H1 (cell line): ENCODE data around the gene AGAP1. TPM values are rescaled to one million over a fixed set of nuclear protein-coding genes. Genes with fewer than 3 reads are reported as not detected.

ENCODE experiments used
- BRCA1 ChIP-seq: IDR thresholded peaks from 2 replicates; pipeline ENCODE4 v1.6.1; 2012; ENCODE audit warnings: low read depth, low read length, improper control_type of control experiment
- KDM5A ChIP-seq: fragments of 200-600 bp; IDR thresholded peaks from 2 replicates; pipeline ENCODE4 v1.7.1; 2012; ENCODE audit warnings: mild to moderate bottlenecking, low read length, inconsistent platforms, mixed read lengths
- RBBP5 ChIP-seq: IDR thresholded peaks from 2 replicates; pipeline ENCODE4 v1.7.1; 2012; ENCODE audit warnings: low read depth, mild to moderate bottlenecking, inconsistent platforms, low read length, moderate library complexity, borderline replicate concordance
- polyA plus RNA-seq, 7 experiments: library from polyadenylated mRNA; depleted of rRNA in 3 of 7; stranded (reverse) in 5 of 7; unstranded in 2 of 7; fragments of >200 nt in 5 of 7; fragments of 200-250 nt in 2 of 7; gene quantifications; 1 replicate in 5 of 7; 2 replicates in 1 of 7; 4 replicates in 1 of 7; pipeline versions ENCODE4 v1.2.1 to v1.2.3, GENCODE V29; 2011 to 2013; ENCODE audit warnings: missing spikeins in 2 of 7, mixed read lengths in 2 of 7
- total RNA-seq: library from RNA; stranded (reverse); fragmentation: NEBNext Ultra II Directional; extraction: Animal tissue kit (Norgen Biotek cat#: 25700); gene quantifications from 2 replicates; pipeline ENCODE4 v1.2.1, GENCODE V29; 2021
- TF ChIP-seq, protein P1 (sequence below): fragments of 300-600 bp; sonication (generic); IDR thresholded peaks from 2 replicates; pipeline ENCODE4 v1.7.1; 2012; ENCODE audit warnings: low read length, moderate library complexity, mild to moderate bottlenecking, inconsistent platforms; ENCODE audit not compliant: insufficient replicate concordance

AGAP1 gene
- total and polyA plus RNA-seq, 2 of the 8 experiments (the other 6 are each of a cell fraction or from before 2014, with no cell fraction given), result 18.1 to 39.4 TPM

DNA sequence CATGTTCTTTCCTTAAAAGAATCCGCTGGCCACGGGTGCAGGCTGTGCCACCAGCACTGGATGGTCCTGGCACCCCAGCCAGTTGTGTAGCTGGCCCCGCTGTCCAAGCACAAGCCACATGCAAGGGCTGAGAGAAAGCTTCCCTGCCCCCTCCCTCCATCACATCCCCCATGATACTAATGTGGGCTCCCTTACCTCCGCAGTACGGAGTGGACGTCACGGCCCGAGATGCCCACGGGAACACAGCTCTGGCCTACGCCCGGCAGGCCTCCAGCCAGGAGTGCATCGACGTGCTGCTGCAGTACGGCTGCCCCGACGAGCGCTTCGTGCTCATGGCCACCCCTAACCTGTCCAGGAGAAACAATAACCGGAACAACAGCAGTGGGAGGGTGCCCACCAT lies 629.9 kb downstream of the AGAP1 start (continued):
- TF ChIP-seq, protein P1, sequence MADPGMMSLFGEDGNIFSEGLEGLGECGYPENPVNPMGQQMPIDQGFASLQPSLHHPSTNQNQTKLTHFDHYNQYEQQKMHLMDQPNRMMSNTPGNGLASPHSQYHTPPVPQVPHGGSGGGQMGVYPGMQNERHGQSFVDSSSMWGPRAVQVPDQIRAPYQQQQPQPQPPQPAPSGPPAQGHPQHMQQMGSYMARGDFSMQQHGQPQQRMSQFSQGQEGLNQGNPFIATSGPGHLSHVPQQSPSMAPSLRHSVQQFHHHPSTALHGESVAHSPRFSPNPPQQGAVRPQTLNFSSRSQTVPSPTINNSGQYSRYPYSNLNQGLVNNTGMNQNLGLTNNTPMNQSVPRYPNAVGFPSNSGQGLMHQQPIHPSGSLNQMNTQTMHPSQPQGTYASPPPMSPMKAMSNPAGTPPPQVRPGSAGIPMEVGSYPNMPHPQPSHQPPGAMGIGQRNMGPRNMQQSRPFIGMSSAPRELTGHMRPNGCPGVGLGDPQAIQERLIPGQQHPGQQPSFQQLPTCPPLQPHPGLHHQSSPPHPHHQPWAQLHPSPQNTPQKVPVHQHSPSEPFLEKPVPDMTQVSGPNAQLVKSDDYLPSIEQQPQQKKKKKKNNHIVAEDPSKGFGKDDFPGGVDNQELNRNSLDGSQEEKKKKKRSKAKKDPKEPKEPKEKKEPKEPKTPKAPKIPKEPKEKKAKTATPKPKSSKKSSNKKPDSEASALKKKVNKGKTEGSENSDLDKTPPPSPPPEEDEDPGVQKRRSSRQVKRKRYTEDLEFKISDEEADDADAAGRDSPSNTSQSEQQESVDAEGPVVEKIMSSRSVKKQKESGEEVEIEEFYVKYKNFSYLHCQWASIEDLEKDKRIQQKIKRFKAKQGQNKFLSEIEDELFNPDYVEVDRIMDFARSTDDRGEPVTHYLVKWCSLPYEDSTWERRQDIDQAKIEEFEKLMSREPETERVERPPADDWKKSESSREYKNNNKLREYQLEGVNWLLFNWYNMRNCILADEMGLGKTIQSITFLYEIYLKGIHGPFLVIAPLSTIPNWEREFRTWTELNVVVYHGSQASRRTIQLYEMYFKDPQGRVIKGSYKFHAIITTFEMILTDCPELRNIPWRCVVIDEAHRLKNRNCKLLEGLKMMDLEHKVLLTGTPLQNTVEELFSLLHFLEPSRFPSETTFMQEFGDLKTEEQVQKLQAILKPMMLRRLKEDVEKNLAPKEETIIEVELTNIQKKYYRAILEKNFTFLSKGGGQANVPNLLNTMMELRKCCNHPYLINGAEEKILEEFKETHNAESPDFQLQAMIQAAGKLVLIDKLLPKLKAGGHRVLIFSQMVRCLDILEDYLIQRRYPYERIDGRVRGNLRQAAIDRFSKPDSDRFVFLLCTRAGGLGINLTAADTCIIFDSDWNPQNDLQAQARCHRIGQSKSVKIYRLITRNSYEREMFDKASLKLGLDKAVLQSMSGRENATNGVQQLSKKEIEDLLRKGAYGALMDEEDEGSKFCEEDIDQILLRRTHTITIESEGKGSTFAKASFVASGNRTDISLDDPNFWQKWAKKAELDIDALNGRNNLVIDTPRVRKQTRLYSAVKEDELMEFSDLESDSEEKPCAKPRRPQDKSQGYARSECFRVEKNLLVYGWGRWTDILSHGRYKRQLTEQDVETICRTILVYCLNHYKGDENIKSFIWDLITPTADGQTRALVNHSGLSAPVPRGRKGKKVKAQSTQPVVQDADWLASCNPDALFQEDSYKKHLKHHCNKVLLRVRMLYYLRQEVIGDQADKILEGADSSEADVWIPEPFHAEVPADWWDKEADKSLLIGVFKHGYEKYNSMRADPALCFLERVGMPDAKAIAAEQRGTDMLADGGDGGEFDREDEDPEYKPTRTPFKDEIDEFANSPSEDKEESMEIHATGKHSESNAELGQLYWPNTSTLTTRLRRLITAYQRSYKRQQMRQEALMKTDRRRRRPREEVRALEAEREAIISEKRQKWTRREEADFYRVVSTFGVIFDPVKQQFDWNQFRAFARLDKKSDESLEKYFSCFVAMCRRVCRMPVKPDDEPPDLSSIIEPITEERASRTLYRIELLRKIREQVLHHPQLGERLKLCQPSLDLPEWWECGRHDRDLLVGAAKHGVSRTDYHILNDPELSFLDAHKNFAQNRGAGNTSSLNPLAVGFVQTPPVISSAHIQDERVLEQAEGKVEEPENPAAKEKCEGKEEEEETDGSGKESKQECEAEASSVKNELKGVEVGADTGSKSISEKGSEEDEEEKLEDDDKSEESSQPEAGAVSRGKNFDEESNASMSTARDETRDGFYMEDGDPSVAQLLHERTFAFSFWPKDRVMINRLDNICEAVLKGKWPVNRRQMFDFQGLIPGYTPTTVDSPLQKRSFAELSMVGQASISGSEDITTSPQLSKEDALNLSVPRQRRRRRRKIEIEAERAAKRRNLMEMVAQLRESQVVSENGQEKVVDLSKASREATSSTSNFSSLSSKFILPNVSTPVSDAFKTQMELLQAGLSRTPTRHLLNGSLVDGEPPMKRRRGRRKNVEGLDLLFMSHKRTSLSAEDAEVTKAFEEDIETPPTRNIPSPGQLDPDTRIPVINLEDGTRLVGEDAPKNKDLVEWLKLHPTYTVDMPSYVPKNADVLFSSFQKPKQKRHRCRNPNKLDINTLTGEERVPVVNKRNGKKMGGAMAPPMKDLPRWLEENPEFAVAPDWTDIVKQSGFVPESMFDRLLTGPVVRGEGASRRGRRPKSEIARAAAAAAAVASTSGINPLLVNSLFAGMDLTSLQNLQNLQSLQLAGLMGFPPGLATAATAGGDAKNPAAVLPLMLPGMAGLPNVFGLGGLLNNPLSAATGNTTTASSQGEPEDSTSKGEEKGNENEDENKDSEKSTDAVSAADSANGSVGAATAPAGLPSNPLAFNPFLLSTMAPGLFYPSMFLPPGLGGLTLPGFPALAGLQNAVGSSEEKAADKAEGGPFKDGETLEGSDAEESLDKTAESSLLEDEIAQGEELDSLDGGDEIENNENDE, result no peak
- TF ChIP-seq BRCA1 (no peak), RBBP5 (no peak), KDM5A (no peak)
